ENCODE results near the gene KCNG2. TPM values are rescaled to one million over a fixed set of nuclear protein-coding genes. Genes with fewer than 3 reads are reported as not detected.

The KCNG2 gene
- polyA plus RNA-seq, 1 donor from 2014 or later = not detected

GRCh38 chr18:79884963-79885728, 87.4 kb downstream of the KCNG2 start:
- no peaks in the 10 kb centered on the region for H3F3A ChIP-seq (ENCODE audit: insufficient read depth, low read length, poor library complexity, severe bottlenecking)

More at GRCh38 chr18:79884963-79885728, 87.4 kb downstream of the KCNG2 start:
- Histone ChIP-seq H3K79me2 (replicated peaks; ENCODE audit: insufficient read depth, low read length) (no peaks in the 10 kb centered on the region), H3K9me3 (ENCODE audit: low read length) (no peaks in the 10 kb centered on the region), H2AFZ (ENCODE audit: low read depth, low read length) (no peak overlapping the region), H3K9ac (ENCODE audit: low read length) (no peak overlapping the region), H3K36me3 (ENCODE audit: insufficient read depth, low read length) (no peaks in the 10 kb centered on the region), H3K27me3 (ENCODE audit: insufficient read depth, low read depth, low read length) (no peaks in the 10 kb centered on the region), H3K4me3 (ENCODE audit: low read length) (no peak overlapping the region), H4K20me1 (ENCODE audit: insufficient read depth) (no peaks in the 10 kb centered on the region), H3K4me2 (ENCODE audit: low read length) (no peak overlapping the region), H3K27ac (ENCODE audit: low read length) (no peak overlapping the region), H3K9me2 (ENCODE audit: insufficient read depth, low read length) (no peaks in the 10 kb centered on the region)
- TF ChIP-seq POLR2AphosphoS5 (IDR thresholded peaks at IDR 0.05) (no peak), EZH2 (IDR thresholded peaks at IDR 0.05; ENCODE audit: borderline replicate concordance, insufficient read depth, low read length, poor library complexity, severe bottlenecking) (no peak), RAD21 (conservative IDR thresholded peaks at IDR 0.05) (no peak), CTCF (IDR thresholded peaks at IDR 0.05; ENCODE audit: poor library complexity, severe bottlenecking) (no peak), TAF1 (IDR thresholded peaks at IDR 0.05; ENCODE audit: low read depth) (no peak), SMC3 (conservative IDR thresholded peaks at IDR 0.05; ENCODE audit: poor library complexity) (no peak), MXI1 (conservative IDR thresholded peaks at IDR 0.05; ENCODE audit: poor library complexity, severe bottlenecking) (no peak), REST (IDR thresholded peaks at IDR 0.05; ENCODE audit: borderline replicate concordance) (no peak), EP300 (conservative IDR thresholded peaks at IDR 0.05; ENCODE audit: poor library complexity, severe bottlenecking) (no peak)
